Islet precursor cell (in vitro differentiated cells): ENCODE data around the gene SLC51B.
"Not testable (repeated sequence)": the region's sequence is repeated elsewhere in the genome, so short reads cannot be mapped to it uniquely, and the experiment has no call there.

Experiments used
- DNase-seq: peaks from one replicate; pipeline ENCODE4 v3.0.0-alpha.2; 2018

SLC51B gene

DNA sequence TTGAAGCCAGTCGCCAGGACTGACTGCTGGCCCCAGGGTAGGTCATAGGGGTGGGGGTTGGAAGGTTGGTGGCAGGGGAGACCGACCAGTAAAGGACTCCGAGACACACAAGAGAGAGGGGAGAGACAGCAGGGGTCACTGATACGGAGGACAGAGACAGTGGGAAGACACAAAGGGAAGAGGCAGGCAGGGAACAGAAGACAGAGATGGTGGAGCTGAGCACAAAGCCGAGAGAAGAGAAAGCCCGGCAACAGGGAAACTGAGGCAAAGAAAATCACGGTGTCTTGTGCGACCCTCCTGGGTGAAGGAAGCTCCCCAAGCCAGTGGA lies 22.1 kb downstream of the SLC51B start:
- peak; percentile 60 for DNase-seq

- DNase-seq, result no peak
Observed at GRCh38 chr15:65067645-65068402, 22.6 kb downstream of the SLC51B start, which contains the start of gene RASL12. TSS of gene RASL12 (minus strand) at chr15:65067991. CDS start at chr15:65067835, 156 bp downstream.

- DNase-seq, result no peak
Observed at GRCh38 chr15:65068403-65068788, 23.2 kb downstream of the SLC51B start.

GRCh38 chr15:65069179-65069578 lies 24.0 kb downstream of the SLC51B start:
- DNase-seq, result no peak

GRCh38 chr15:65069779-65070546 lies 24.8 kb downstream of the SLC51B start:
- no peak for DNase-seq

DNA sequence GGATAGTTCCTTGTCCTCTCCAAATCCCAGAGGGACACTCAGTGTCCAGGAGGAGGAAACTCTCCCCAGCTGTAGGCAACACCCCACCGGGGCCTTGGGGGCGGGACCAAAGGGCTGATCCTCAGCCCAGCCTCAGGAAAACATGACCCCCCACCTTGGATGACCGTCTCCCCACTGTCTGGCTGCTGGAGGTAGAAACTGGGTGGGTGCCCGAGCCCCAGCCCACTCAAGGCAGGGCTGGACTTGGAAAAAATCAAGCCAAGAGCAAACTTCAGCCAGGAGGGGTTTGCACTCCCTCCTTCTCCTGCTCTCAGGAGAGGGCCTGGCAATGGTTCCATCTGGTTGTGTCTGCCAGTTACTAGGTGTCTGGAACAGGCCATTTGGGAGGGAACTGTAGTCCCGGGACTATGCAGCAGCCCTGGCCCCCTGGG lies 26.2 kb downstream of the SLC51B start:
- DNase-seq, result no peak

GRCh38 chr15:65072027-65072426 lies 26.8 kb downstream of the SLC51B start:
- DNase-seq, result no peak

GRCh38 chr15:65072617-65073016 lies 27.4 kb downstream of the SLC51B start:
- no peak for DNase-seq

DNA sequence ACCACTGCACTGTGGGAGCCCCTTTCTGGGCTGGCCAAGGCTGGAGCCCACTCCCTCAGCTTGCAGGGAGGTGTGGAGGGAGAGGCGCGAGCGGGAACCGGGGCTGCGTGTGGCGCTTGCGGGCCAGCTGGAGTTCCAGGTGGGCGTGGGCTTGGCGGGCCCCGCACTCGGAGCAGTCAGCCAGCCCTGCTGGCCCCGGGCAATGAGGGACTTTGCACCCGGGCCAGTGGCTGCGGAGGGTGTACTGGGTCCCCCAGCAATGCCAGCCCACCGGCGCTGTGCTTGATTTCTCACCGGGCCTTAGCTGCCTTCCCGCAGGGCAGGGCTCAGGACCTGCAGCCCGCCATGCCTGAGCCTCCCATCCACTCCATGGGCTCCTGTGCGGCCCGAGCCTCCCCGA lies 29.8 kb downstream of the SLC51B start:
- not testable (repeated sequence) for DNase-seq

- DNase-seq, result not testable (repeated sequence)
Observed at GRCh38 chr15:65075607-65076395, 30.6 kb downstream of the SLC51B start.

GRCh38 chr15:65076486-65077290 lies 31.5 kb downstream of the SLC51B start, which contains the start of gene KBTBD13:
TSS of gene KBTBD13 (plus strand) at chr15:65076746. CDS start at chr15:65076816, 70 bp downstream.
- no peak for DNase-seq

- no peak for DNase-seq
Observed at GRCh38 chr15:65077291-65077980, 32.2 kb downstream of the SLC51B start.

GRCh38 chr15:65077981-65078352 lies 32.8 kb downstream of the SLC51B start:
- DNase-seq, result peak; percentile 93

DNA sequence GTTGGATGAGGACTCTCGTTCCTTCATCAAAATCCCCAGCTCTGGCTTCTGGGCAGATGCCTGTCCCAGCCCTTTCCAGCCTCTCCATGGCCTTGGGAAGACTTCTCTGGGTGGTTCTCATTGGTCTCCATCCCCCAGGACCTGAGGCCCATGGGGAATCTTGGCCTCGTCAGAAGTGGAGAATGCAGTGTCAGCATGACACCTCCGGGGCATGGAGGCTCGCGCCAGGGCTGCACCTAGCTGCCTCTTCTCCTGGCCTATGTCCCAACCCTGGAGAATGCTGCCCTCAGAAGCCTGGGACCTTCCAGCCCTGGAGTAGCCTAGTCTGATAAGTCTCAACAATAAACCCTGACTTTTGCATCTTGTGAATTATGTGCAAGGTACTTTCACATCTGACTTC lies 34.4 kb downstream of the SLC51B start:
- no peak for DNase-seq

DNA sequence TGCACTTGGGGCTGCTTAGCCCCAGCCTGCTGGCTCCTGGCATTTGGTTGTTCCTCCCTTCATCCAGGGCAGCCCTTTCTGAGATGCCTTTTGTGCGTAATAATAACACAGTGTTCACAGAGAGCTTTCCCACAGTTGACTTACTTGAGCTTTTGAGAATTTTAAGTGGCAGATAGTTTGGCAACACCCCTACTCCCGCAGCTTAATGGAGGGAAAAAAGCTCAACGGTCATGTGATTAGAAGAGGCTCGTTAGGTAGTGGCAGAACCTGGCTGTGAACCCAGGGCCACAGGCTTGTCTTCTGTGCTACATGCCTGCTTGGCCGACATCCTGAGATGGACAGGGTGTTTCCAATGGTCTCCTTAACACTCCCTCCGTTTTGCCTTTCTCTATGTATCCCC lies 36.1 kb downstream of the SLC51B start:
- no peak for DNase-seq

DNA sequence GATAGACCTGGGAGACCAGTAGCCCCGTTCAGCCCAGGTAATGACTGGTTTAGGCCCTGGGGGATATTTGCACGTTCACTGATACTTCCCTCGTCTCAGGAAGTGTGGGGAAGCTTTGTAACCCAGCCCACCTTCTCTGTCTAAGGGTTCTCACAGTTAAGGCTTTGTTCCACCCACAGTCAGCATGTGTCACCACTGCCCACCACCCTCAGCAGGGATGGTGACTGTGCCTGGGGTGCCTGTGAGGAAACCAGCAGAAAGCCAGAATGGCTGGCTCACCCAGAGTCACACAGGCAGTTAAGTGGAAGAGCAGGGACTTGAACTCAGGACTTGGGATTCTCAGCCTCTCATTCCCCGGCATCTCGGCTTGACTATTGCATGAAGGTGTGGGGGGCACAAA lies 36.6 kb downstream of the SLC51B start:
- peak; percentile 78 for DNase-seq

DNA sequence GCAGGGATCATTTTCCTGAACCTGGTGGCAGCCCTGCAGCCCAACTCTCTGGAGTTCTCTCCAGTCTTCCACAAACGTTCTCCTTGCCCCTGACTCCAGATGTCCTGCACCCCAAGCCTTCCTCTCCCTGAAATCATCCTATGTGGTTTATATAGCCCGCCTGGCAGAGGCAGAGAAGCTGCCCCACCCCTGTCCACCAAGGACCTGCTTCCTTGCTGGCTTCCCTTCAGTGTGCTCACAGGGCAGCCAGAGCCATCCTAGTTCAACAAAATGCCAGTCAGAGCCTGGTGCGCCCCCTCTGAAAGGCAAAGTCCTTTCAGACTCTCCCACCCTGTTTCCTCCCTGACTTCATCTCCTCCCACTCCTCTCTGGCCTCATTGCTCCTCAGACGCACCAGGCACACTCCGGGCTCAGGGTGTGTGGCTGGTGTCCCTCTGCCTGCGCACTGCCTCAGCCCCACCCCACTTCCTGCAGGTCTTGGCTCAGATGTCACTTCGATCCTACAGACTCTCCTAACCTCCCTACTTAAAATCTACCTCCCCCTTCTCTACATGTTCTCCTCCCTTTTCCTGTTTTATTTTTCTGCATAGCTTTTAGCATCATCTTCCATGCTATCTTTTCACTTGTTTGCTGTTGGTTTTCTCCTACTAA lies 37.2 kb downstream of the SLC51B start:
- peak; percentile 81 for DNase-seq

GRCh38 chr15:65083262-65083701 lies 38.1 kb downstream of the SLC51B start:
- DNase-seq, result peak; percentile 70

DNA sequence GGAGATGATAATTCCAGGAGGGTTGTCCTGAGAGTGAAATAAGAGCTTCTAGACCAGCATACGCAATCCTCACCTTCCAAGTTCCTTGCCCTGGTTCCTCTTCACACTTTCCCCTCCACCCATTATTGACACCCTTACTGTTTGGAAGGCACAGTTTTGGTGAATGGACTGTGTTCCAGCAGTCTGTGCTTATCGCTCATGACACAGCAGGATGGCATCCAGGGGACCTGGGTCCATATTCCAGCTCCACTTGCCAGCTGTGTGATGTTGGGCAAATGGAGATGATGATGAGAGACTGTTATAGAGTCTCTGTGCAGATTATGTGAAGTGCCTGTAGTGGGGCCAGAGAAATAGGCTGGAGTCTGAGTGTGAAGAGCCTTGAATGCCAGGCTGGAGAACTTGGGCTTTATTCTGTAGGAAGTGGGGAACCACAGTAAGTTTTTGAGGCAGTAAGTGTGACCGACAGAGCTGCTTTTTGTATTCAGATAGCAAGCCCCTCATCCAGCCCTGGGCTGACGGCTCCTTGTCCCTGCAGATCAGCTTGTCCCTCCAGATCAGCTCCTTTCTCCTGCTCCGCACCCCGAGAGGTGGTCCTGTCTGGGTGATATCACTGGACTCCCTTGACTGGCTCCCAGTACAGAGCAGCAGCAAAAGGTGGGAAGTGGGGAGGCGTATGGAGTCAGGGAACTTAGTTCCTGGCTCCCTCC lies 39.5 kb downstream of the SLC51B start:
- DNase-seq, result no peak

DNA sequence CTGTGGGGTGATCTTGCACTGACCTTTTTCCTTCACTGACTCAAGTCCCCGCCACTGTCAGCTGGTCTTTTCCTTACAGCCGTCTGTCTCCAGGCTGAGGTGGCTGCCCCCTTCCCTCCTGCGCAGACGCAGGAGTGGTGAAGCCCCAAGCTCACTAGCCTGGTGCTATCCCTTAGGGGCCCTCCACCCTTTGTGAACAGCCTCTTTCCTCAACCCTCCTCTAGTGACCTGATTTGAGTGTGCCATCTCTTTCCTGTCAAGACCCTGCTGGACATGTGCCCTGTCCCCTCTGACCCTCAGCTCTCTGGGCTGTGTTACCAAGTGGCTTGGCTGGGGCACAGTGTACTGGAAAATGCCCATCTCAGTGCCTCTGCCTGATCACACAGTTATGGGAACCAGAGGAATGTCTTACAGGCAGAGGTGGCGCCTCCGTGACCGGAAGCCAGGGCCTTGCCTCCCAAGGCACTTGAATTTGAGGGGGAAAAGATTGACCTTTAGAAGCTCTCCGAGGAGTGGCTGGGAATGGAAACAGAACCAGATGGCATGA lies 40.1 kb downstream of the SLC51B start:
- DNase-seq, result no peak
